Neuronal stem cell (in vitro differentiated cells): Measurements from ENCODE around the gene TMEM87A.

ENCODE experiments used
- DNase-seq: peaks from one replicate; pipeline ENCODE4 v3.0.0-alpha.2; 2013; ENCODE audit warnings: low spot score
- H2AFZ ChIP-seq: one replicate; pipeline ENCODE4 v1.6.1; 2013; ENCODE audit warnings: mild to moderate bottlenecking, low read length, inconsistent platforms
- H2AK5ac ChIP-seq: 2 replicates; pipeline ENCODE4 v1.6.1; 2013; ENCODE audit warnings: low read depth, mild to moderate bottlenecking, inconsistent platforms, low read length, moderate library complexity, mixed read lengths
- H2BK120ac ChIP-seq: 2 replicates; pipeline ENCODE4 v1.6.1; 2013; ENCODE audit warnings: low read depth, mild to moderate bottlenecking, inconsistent platforms, low read length, moderate library complexity, mixed read lengths
- H2BK12ac ChIP-seq: one replicate; pipeline ENCODE4 v1.6.1; 2013; ENCODE audit warnings: low read length, inconsistent platforms
- H2BK15ac ChIP-seq: 2 replicates; pipeline ENCODE4 v1.6.1; 2013; ENCODE audit warnings: mild to moderate bottlenecking, low read length, inconsistent platforms, mixed read lengths
- H2BK5ac ChIP-seq: one replicate; pipeline ENCODE4 v1.6.1; 2013; ENCODE audit warnings: inconsistent platforms, mild to moderate bottlenecking, low read length, moderate library complexity
- H3K14ac ChIP-seq: one replicate; pipeline ENCODE4 v1.6.1; 2013; ENCODE audit warnings: low read length, inconsistent platforms
- H3K18ac ChIP-seq: 2 replicates; pipeline ENCODE4 v1.6.1; 2013; ENCODE audit warnings: low read length, inconsistent platforms
- H3K23ac ChIP-seq: 2 replicates; pipeline ENCODE4 v1.6.1; 2013; ENCODE audit warnings: low read depth, mild to moderate bottlenecking, mixed read lengths, low read length, inconsistent platforms; ENCODE audit not compliant: poor library complexity
- H3K27ac ChIP-seq: replicated peaks from 3 replicates; pipeline ENCODE4 v1.5.1; 2013; ENCODE audit warnings: low read length, inconsistent platforms
- H3K27me3 ChIP-seq, 3 experiments: 2 replicates each; pipeline ENCODE4 v1.6.1; 2013; ENCODE audit warnings: low read length in 3 of 3, mild to moderate bottlenecking in 2 of 3, inconsistent platforms in 1 of 3, low read depth in 1 of 3, mixed read lengths in 1 of 3, moderate library complexity in 1 of 3; ENCODE audit not compliant: control insufficient read depth in 3 of 3, insufficient read depth in 3 of 3
- H3K36me3 ChIP-seq, 2 donors: replicated peaks in 1 of 2; 2 replicates each; pipeline ENCODE4 v1.6.1; 2013; ENCODE audit warnings: low read length in 2 of 2; ENCODE audit not compliant: control insufficient read depth in 2 of 2, insufficient read depth in 2 of 2
- H3K4ac ChIP-seq: 2 replicates; pipeline ENCODE4 v1.6.1; 2013; ENCODE audit warnings: inconsistent platforms, mild to moderate bottlenecking, low read length, moderate library complexity
- H3K4me1 ChIP-seq, 2 donors: 1 replicate in 1 of 2; 2 replicates in 1 of 2; pipeline ENCODE4 v1.6.1; 2013; ENCODE audit warnings: low read length in 2 of 2, low read depth in 1 of 2; ENCODE audit not compliant: control insufficient read depth in 2 of 2, insufficient read depth in 1 of 2
- H3K4me2 ChIP-seq: one replicate; pipeline ENCODE4 v1.6.1; 2013; ENCODE audit warnings: mild to moderate bottlenecking, low read length, inconsistent platforms; ENCODE audit not compliant: insufficient read depth, poor library complexity, severe bottlenecking
- H3K4me3 ChIP-seq, 2 donors: 2 replicates each; pipeline ENCODE4 v1.5.1; 2013; ENCODE audit warnings: low read length in 2 of 2, mild to moderate bottlenecking in 2 of 2, inconsistent platforms in 1 of 2, moderate library complexity in 1 of 2
- H3K79me1 ChIP-seq: one replicate; pipeline ENCODE4 v1.6.1; 2013; ENCODE audit warnings: low read depth, mild to moderate bottlenecking, inconsistent platforms, low read length, moderate library complexity
- H3K9ac ChIP-seq: one replicate; pipeline ENCODE4 v1.6.1; 2013; ENCODE audit warnings: mild to moderate bottlenecking, low read depth, low read length, inconsistent platforms; ENCODE audit not compliant: poor library complexity
- H3K9me3 ChIP-seq, 2 donors: replicated peaks in 1 of 2; 2 replicates each; pipeline versions ENCODE3 to v1.6.1; 2013; ENCODE audit warnings: low read length in 2 of 2, mild to moderate bottlenecking in 2 of 2, inconsistent platforms in 1 of 2, low read depth in 1 of 2, mixed read lengths in 1 of 2, moderate library complexity in 1 of 2; ENCODE audit not compliant: control insufficient read depth in 2 of 2, insufficient read depth in 1 of 2
- H4K8ac ChIP-seq: one replicate; pipeline ENCODE4 v1.6.1; 2013; ENCODE audit warnings: low read depth, mild to moderate bottlenecking, inconsistent platforms, low read length, moderate library complexity
- H4K91ac ChIP-seq: one replicate; pipeline ENCODE4 v1.6.1; 2013; ENCODE audit warnings: low read length, low read depth, mild to moderate bottlenecking, inconsistent platforms; ENCODE audit not compliant: poor library complexity
- WGBS, 2 donors: extraction: QIAGEN DNeasy Blood & Tissue Kit; methylation state at CpG; one replicate each; pipeline ENCODE4 v1.1.7; 2013; ENCODE audit warnings: missing lambda C conversion rate in 2 of 2, mixed read lengths in 1 of 2; ENCODE audit not compliant: insufficient read length in 2 of 2, insufficient replicate concordance in 1 of 2; ENCODE audit errors: extremely low coverage in 2 of 2; 5-methylcytosine and 5-hydroxymethylcytosine counted together

TMEM87A gene

DNA sequence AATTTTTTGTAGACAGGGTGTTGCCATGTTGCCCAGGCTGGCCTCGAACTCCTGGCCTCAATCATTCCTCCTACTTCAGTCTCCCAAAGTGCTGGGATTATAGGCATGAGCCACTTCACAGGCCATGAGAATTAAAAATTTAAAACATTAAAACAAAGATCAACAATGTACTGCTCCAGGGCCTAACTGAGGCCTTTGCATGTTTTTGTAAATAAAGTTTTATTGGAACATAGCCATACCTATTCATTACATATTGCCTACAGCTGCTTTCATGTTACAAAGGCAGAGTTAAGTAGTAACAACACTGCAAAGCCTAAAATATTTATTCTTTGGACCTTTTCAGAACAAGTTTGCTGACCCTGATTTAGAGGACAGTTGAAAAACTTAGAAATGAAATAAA lies 74.7 kb downstream of the TMEM87A start:
- H3K79me1 ChIP-seq, result no peaks in the 10 kb centered on the region
- DNase-seq, result no peak
- H2AK5ac ChIP-seq, result no peak overlapping the region
- no peak overlapping the region for H3K4ac ChIP-seq
- H2BK120ac ChIP-seq, result no peak overlapping the region
- H2BK5ac ChIP-seq, result no peak overlapping the region
- H4K91ac ChIP-seq, result no peak overlapping the region
- no peaks in the 10 kb centered on the region for H3K4me1 ChIP-seq
- WGBS, 2 donors, result no CpG with 5 or more reads among the region's 1 CpG
- no peak overlapping the region for H3K27ac ChIP-seq
- no peak overlapping the region for H3K18ac ChIP-seq
- peaks cover 0 to 39% of the 10 kb centered on the region in 2 donors for H3K36me3 ChIP-seq
- H2AFZ ChIP-seq, result no peak overlapping the region
- H3K14ac ChIP-seq, result no peak overlapping the region
- no peak overlapping the region for H3K4me2 ChIP-seq
- peaks cover 0 to 4% of the 10 kb centered on the region in 2 donors for H3K9me3 ChIP-seq
- no peaks in the 10 kb centered on the region for H3K27me3 ChIP-seq
- no peak overlapping the region for H4K8ac ChIP-seq
- no peak overlapping the region for H3K23ac ChIP-seq
- no peak overlapping the region for H2BK15ac ChIP-seq
- no peak overlapping the region for H3K9ac ChIP-seq
- no peak overlapping the region for H3K4me3 ChIP-seq
- H2BK12ac ChIP-seq, result no peak overlapping the region

DNA sequence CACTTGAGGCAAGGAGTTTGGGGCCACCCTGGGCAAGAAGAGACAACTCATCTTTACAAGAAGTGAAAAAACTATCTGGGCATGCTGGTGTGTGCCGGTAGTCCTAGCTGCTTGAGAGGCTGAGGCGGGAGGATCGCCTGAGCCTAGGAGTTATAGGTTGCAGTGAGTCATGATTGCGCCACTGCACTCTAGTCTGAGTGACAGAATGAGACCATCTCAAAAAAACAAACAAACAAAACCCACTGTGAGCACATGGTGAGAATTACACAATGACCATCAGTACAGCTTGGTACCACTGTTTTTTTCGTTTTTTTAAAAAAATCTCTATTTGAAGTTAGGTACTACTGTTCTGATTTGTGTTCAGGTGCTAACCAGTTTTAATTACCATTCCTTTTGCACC lies 78.7 kb downstream of the TMEM87A start:
- Histone ChIP-seq H2AK5ac (no peak overlapping the region), H3K4me3 (no peak overlapping the region), H3K4me2 (no peak overlapping the region), H4K91ac (no peak overlapping the region), H4K8ac (no peak overlapping the region), H2BK5ac (no peak overlapping the region), H3K18ac (no peak overlapping the region), H3K27me3 (no peaks in the 10 kb centered on the region), H3K9ac (no peak overlapping the region), H2BK12ac (no peak overlapping the region), H3K4ac (no peak overlapping the region), H2BK15ac (no peak overlapping the region), H3K36me3 (peaks cover 3 to 49% of the 10 kb centered on the region in 2 donors), H3K79me1 (no peaks in the 10 kb centered on the region), H2BK120ac (no peak overlapping the region), H2AFZ (no peak overlapping the region), H3K4me1 (no peaks in the 10 kb centered on the region), H3K27ac (no peak overlapping the region), H3K23ac (no peak overlapping the region), H3K9me3 (peaks cover 0 to 4% of the 10 kb centered on the region in 2 donors), H3K14ac (no peak overlapping the region)
- no peak for DNase-seq
- no CpG with 5 or more reads among the region's 5 CpGs for WGBS, 2 donors

DNA sequence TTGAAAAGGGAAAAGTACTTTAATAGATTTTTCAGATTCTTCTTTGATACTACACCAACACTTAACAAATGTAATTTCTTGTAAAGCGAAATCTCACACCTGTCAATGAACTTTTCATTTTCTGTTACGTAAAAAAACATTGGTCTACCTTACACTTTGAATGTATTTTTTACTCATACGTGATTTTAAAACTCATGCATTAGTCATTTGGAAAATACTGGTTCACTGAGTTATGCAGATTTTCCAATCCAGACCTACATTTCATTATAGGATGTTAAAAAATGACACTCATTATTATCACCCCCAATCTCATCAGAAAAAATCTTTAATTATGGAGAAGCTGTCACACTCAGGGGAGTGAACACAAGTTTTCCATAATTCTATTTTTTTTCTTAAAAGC lies 79.8 kb downstream of the TMEM87A start:
- no peak overlapping the region for H4K8ac ChIP-seq
- H3K36me3 ChIP-seq, result peaks cover 3 to 49% of the 10 kb centered on the region in 2 donors
- H2BK15ac ChIP-seq, result no peak overlapping the region
- no peaks in the 10 kb centered on the region for H3K27me3 ChIP-seq
- DNase-seq, result no peak
- H4K91ac ChIP-seq, result no peak overlapping the region
- no peak overlapping the region for H3K4me2 ChIP-seq
- H3K9ac ChIP-seq, result no peak overlapping the region
- H3K4ac ChIP-seq, result no peak overlapping the region
- H3K27ac ChIP-seq, result no peak overlapping the region
- H2BK5ac ChIP-seq, result no peak overlapping the region
- no peak overlapping the region for H2BK120ac ChIP-seq
- H3K9me3 ChIP-seq, result peaks cover 0 to 4% of the 10 kb centered on the region in 2 donors
- H3K14ac ChIP-seq, result no peak overlapping the region
- no CpG with 5 or more reads among the region's 3 CpGs for WGBS, 2 donors
- no peak overlapping the region for H2AFZ ChIP-seq
- H3K4me3 ChIP-seq, result no peak overlapping the region
- H3K18ac ChIP-seq, result no peak overlapping the region
- H2BK12ac ChIP-seq, result no peak overlapping the region
- H3K23ac ChIP-seq, result no peak overlapping the region
- H3K79me1 ChIP-seq, result no peaks in the 10 kb centered on the region
- no peak overlapping the region for H2AK5ac ChIP-seq
- no peaks in the 10 kb centered on the region for H3K4me1 ChIP-seq

DNA sequence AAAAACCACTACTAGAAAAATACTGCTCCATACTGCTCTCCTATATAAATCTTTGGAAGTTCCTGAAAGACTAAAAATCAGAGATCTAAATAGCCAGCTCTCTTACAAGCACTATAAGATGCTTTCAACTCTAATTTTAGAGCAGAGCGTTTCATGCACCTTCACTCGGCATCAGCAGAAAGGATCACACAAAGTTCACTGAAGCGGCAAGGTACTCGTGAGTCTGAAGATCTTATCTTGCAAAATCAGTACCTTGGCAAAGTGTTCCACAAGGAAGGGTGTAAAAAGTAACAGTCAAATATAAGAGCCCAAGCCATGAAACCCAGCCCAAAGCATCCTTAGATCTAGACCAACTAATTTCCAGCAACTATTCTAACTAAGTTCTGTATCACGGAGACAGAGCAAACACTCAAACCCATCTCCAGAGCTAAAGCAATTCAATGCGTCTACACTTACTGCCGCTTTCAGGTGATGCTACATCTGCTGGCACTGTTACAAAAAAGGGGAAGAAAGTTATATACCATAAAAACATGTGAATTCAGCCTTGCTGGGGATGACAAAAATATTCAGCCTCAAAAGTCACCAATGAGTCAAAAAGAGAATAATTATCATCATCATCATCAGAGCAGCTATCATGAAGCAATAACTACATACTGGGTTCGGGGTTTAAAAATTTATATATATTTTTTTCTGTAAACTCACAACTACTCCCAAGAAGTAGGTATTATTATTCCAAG lies 81.5 kb downstream of the TMEM87A start:
- no peak overlapping the region for H3K14ac ChIP-seq
- no peak overlapping the region for H2BK12ac ChIP-seq
- no peaks in the 10 kb centered on the region for H3K79me1 ChIP-seq
- H3K4me2 ChIP-seq, result no peak overlapping the region
- no peak overlapping the region for H3K4ac ChIP-seq
- H4K91ac ChIP-seq, result no peak overlapping the region
- H4K8ac ChIP-seq, result no peak overlapping the region
- H3K4me3 ChIP-seq, result no peak overlapping the region
- H2BK120ac ChIP-seq, result no peak overlapping the region
- WGBS, 2 donors, result no CpG with 5 or more reads among the region's 8 CpGs
- H2BK5ac ChIP-seq, result no peak overlapping the region
- no peak overlapping the region for H2BK15ac ChIP-seq
- H3K18ac ChIP-seq, result no peak overlapping the region
- no peak overlapping the region for H3K27ac ChIP-seq
- DNase-seq, result no peak
- no peak overlapping the region for H3K9ac ChIP-seq
- no peak overlapping the region for H2AK5ac ChIP-seq
- H3K23ac ChIP-seq, result no peak overlapping the region
- no peaks in the 10 kb centered on the region for H3K9me3 ChIP-seq
- H3K36me3 ChIP-seq, result peaks cover 3 to 56% of the 10 kb centered on the region in 2 donors
- H2AFZ ChIP-seq, result no peak overlapping the region
- no peaks in the 10 kb centered on the region for H3K27me3 ChIP-seq
- H3K4me1 ChIP-seq, result no peaks in the 10 kb centered on the region
